ENCODE data around the gene FER1L5. TPM values are rescaled to one million over a fixed set of nuclear protein-coding genes. Genes with fewer than 3 reads are reported as not detected.
A peak's percentile ranks its signal among the peaks of the same experiment; 100 is the strongest.

Gene FER1L5
- total and polyA plus RNA-seq, 2 donors (not counting 1 experiment from before 2014, with no cell fraction given), result not detected

- Mint-ChIP-seq H3K27me3 (peaks cover 4% of the 10 kb centered on the region), H3K9me3 (ENCODE audit: insufficient read depth) (no peaks in the 10 kb centered on the region), H3K4me1 (peaks cover 42% of the 10 kb centered on the region), H3K4me3 (peak overlapping the region; percentile 98), H3K27ac (peak overlapping the region; percentile 96)
- ChIA-PET CTCF (interaction anchor here (0.7 to 3.2 kb wide), 4 partner anchors 93 to 220 kb away, joined by 3 to 15 read pairs (median 8); partner anchors contain the start of genes ANKRD39 and CNNM4), POLR2A (interaction anchor here (0.7 to 2.6 kb wide), 5 partner anchors 103 to 354 kb away, joined by 3 to 13 read pairs (median 6); partner anchors contain the start of genes CNNM3 and CNNM4)
- peaks cover 20% of the 10 kb centered on the region for H4K20me1 ChIP-seq (ENCODE audit: control insufficient read depth, insufficient read depth, low read length, poor library complexity, severe bottlenecking)
- peak overlapping the region; percentile 93 for H2AFZ ChIP-seq (ENCODE audit: insufficient read depth, low read depth, low read length, poor library complexity, severe bottlenecking)
- peak overlapping the region; percentile 81 to 96 (median 88) for H3K4me3 ChIP-seq (ENCODE audit: control extremely low read depth in 1 of 5, extremely low read depth in 1 of 5, insufficient read depth in 1 of 5, low read depth in 2 of 5, low read length in 4 of 5)
- H3K36me3 ChIP-seq (replicated peaks in 1 of 2; ENCODE audit: control extremely low read depth in 1 of 2, control insufficient read depth in 1 of 2, extremely low read depth in 1 of 2, insufficient read depth in 2 of 2, low read length in 1 of 2), result peaks cover 6 to 17% of the 10 kb centered on the region in 2 experiments
- ATAC-seq (ENCODE audit: low read depth), result peak; percentile 80
- peak overlapping the region; percentile 79 for H3K9ac ChIP-seq (ENCODE audit: low read length)
- H3K27me3 ChIP-seq (replicated peaks in 1 of 4; ENCODE audit: control extremely low read depth in 1 of 4, control insufficient read depth in 3 of 4, insufficient read depth in 4 of 4, low read length in 3 of 4), result no peaks in the 10 kb centered on the region
- peaks cover 20 to 24% of the 10 kb centered on the region in 2 donors for H3K4me1 ChIP-seq (ENCODE audit: control insufficient read depth in 2 of 2, insufficient read depth in 2 of 2, low read length in 2 of 2)
- H3K79me2 ChIP-seq (ENCODE audit: control insufficient read depth, insufficient read depth, low read length), result peaks cover 47% of the 10 kb centered on the region
- no peaks in the 10 kb centered on the region for H3K9me3 ChIP-seq (ENCODE audit: control extremely low read depth in 1 of 3, control insufficient read depth in 2 of 3, insufficient read depth in 1 of 3, low read length in 2 of 3)
- TF ChIP-seq, protein P1, sequence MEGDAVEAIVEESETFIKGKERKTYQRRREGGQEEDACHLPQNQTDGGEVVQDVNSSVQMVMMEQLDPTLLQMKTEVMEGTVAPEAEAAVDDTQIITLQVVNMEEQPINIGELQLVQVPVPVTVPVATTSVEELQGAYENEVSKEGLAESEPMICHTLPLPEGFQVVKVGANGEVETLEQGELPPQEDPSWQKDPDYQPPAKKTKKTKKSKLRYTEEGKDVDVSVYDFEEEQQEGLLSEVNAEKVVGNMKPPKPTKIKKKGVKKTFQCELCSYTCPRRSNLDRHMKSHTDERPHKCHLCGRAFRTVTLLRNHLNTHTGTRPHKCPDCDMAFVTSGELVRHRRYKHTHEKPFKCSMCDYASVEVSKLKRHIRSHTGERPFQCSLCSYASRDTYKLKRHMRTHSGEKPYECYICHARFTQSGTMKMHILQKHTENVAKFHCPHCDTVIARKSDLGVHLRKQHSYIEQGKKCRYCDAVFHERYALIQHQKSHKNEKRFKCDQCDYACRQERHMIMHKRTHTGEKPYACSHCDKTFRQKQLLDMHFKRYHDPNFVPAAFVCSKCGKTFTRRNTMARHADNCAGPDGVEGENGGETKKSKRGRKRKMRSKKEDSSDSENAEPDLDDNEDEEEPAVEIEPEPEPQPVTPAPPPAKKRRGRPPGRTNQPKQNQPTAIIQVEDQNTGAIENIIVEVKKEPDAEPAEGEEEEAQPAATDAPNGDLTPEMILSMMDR (IDR thresholded peaks at IDR 0.05), result no peak
- TF ChIP-seq EZH2 (IDR thresholded peaks at IDR 0.05; ENCODE audit: borderline replicate concordance, insufficient read depth, low read depth, low read length, poor library complexity, severe bottlenecking), result no peak
- DNase-seq, result no peak
- intact Hi-C loops (cut with micrococcal nuclease), result loop anchor here (1.0 to 10.0 kb wide), 7 partner anchors 101 to 313 kb away; partner anchors contain the start of genes ANKRD39, ARID5A, CNNM3 and CNNM4
- H3K4me2 ChIP-seq (replicated peaks; ENCODE audit: low read depth, low read length, poor library complexity, severe bottlenecking), result peak overlapping the region; percentile 89
- under 1% methylated on average over 46 of the region's 50 CpGs for WGBS (ENCODE audit: insufficient coverage)
- H3K27ac ChIP-seq (ENCODE audit: low read length in 2 of 2), result peak overlapping the region; percentile 57 to 88
Observed at GRCh38 chr2:96637385-96638143, 5.0 kb upstream of the FER1L5 start.
